HG03060 (cell line): ENCODE measurements around the gene JAZF1.

Source experiments
- ATAC-seq: cut with Tn5 transposase; IDR thresholded peaks from one replicate; pipeline ENCODE4 v1.9.1; 2021; ENCODE audit warnings: low read depth, moderate number of reproducible peaks; ENCODE audit not compliant: unreplicated experiment

JAZF1 gene

DNA sequence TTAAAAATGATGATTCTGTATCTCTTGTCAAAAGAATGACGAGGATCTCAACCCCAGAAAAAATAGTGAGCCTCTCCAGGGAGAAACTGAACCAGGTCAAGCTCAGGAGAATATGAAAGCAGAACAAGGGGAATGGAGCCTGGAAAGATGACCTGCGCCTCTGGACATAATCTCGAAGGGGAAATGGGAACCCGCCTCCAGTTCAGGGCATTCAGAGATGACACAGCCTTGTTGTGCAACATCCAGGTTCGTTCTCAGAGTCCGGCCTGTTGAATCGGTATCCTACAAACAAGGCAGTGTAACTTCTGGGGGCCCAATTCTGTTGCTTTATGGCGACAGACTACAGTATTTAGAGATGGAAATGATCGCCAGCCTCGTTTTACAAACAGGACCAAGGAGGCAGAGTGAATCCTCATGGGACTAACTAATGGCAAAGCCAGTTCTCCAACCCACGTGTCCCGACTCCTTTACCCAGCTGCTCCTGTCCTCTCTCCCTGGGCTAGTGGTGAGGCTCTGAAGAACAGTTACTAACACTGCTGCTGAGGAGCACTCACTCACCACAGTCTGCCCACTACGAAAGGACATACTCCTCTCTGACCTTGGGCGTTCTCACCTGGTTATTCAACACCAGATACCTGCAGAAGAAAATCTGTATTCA is 67.6 kb downstream of the JAZF1 start:
- no peak for ATAC-seq

DNA sequence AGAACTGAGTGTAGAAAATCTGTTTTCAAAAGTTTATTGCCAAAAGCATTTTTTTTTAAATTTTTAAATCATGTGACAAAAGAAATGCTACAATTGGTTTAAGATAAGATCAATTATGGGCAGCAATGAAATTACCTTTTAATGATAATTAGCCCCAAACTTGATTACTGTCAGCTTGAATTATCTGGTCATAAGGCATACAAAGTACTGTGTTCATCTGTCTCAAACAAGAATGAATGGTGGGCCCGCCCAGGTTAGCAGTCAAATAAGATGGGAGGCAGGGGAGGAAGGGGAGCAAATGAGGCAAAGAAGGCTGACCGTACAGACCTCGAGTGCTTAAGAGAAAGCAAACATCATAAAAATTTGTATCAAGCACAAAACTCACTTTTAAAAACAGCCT is 68.1 kb downstream of the JAZF1 start:
- ATAC-seq = no peak

DNA sequence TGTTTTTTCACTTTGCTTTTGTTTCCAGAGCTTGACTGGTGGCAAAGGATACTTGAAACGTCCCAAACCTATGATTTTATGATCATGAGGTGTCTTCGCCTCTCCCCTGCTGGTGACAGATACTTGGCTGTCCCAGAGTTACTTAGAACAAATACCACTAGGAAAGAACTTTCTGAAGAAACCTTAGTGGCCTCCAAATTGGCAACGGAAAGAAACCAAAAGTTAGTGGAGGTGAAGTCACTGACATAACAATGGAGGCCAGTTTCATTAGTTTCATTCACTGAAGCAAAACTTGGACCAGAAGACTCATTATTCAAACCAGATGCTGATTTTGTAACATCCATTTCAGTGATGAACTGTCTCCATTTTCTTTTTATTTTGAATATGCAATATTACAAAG is 68.6 kb downstream of the JAZF1 start:
- no peak for ATAC-seq

DNA sequence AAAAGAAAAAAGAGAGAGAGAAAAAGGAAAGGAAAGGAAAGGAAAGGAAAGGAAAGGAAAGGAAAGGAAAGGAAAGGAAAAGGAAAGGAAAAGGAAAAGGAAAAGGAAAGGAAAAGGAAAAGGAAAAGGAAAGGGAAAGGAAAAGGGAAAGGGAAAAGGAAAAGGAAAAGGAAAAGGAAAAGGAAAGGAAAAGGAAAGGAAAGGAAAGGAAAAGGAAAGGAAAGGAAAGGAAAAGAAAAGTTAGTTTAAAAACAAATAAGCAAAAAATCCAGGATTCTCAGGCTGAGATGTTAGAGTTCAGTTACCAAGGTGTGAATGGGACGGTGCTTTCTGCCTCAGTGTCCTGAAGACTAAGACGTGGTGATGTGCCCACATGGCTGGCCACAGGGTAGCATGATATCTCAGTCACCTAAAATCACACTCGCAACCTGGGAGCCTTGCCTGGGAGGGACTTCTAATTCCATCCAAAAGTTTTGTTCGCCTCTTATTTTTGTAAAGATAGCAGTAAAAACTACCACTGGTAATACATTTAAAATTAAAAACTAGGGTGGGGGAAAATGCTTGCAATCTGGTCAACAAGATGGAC is 70.1 kb downstream of the JAZF1 start:
- no peak for ATAC-seq

DNA sequence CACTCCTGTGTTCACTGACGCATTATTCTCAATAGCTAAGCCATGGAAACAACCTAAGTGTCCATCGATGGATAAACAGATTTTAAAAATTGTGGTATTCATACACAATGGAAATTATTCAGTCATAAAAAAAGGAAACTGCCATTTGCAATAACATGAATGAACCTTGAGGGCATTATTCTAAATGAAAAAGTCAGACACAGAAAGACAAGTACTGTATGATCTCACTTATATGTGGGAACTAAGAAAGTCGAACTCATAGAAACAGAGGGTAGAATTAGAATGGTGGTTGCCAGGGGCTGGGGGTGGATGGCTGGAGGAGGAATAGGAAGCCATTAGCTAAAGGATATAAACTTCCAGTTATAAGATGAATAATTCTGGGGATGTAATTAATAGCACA is 71.8 kb downstream of the JAZF1 start:
- no peak for ATAC-seq

DNA sequence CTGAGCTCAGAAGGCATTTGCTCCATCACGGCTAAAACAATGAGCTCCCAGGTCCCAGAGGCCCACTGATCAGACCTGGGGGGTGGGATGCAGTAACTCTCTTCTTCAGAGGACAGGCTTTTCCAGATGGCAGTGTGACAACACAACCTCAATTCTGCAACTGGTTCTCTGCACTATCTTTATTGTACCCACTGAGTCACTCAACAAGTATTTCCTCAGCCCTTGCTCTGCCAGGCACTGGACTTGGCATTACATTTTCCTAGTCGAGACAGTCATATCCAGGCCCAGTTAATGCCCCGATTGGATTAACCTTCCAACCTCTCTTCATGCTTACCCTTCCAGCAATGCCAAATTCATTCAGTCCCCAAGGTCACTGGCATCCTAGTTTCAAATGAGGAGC is 72.6 kb downstream of the JAZF1 start:
- no peak for ATAC-seq

DNA sequence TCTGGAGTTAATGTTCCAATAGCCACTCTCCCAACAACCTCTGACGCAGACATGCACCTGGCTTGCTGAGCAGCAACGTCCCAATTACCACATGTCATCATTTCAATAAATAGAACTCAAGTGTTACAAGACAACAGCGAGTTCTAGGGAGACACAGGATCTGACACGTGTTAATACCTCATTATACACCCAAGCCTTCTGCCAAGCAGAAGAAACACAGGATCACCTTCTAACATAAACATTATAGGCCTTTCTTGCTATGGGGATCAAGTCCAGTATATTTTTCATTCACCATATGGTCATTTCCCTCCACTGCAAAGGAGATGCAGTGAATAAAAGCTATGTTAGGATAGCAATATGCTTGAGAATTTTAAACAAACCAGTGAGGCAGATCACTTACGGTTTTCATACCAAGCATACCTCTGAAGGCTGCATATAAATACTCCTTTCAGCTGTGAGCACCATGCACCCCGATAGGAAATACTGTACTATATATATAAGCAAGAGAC is 74.2 kb downstream of the JAZF1 start:
- ATAC-seq = no peak

DNA sequence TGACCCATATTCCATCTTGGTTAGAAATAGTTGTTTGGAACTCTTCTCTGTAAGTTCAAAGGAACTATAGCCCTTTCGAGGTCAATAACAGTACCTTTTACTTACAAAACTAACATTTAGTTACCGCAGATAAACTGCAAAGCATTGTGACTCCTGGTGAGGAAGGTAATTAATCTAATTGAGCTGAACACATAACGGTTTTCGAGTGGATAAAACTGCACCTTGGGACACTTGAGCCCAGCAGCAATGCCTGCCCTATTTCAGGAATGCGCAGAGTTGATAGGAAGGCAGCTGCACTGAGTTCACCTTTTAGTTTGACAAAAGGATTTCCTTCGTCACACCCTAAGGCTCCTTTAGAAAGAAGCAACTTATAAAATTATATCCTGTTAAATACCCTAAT is 75.4 kb downstream of the JAZF1 start:
- no peak for ATAC-seq

DNA sequence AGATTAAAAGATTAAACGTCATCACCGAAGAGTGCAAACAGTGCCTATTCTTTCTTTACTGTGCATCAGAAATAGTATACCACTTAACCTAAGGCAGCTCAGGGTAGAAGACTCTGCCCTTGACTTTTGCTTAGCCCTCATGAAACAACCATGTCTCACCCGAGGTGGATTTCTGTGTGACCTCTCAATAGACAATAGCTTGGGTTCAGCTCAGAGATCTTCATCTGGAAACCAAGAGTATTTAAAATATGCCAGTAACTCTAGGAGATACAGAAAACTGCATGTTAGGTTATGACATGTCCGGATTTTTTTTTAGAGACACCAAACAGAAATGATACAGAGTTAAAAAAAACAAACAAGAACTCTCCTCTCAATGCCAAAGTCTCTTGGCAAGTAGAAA is 75.8 kb downstream of the JAZF1 start:
- ATAC-seq = no peak

DNA sequence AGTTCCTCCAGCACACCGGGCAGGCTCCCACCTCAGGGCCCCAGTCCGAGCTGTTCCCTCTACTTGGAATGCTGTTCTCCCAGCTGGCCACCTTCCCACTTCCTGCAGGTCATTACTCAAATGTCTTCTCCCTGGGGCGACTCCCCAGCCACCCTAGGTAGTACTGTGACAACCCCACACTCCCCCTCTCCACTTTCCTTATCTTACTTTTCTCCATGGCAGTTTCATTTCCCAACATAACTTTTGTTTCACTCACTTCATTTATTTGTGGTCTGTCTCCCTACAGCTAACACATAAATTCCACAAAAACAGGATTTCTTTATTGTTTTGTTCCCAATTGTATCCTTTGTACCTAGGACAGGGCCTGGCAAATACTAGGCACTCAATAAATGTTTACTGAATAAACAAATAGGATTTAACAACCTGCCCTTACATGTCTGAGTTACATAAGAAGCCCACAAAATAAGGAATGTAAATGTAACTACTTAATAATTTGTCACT is 76.5 kb downstream of the JAZF1 start:
- no peak for ATAC-seq

DNA sequence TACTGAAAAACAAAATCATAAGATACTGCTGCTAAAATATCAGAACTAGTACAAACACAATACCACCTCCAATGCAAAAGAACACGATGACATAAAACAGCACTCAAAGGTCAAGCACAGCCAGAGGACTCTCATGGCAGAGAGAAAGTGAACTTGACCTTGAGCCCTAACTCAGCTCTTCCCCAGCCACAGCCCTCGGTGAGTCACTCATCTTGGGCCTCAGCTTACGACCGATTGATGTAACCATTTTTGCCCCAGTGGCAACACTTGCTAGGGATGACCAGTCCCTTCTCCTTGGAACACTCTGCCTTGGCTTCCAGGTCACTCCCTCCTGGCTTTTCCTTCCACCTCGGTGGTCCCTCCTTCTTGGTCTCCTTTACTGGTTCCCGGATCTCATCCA is 77.8 kb downstream of the JAZF1 start:
- ATAC-seq = no peak

DNA sequence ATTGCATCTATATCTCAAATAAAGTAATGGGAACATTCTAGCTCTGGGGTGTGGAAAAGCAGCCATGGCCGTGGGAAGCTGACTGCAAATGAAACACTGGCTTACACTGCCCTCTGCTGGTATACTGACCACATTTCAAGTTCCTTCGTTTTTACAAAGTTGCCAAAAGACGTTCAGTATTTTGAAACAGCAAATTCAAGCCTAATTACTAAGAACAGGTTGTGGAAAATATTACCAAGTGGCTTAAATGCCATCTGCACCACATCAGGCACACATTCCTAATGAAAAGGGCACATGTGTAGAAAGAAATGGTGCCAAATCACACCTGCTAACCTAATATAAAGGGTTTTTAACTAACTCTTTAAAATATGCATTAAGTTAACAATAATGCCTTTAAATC is 83.9 kb downstream of the JAZF1 start:
- no peak for ATAC-seq

DNA sequence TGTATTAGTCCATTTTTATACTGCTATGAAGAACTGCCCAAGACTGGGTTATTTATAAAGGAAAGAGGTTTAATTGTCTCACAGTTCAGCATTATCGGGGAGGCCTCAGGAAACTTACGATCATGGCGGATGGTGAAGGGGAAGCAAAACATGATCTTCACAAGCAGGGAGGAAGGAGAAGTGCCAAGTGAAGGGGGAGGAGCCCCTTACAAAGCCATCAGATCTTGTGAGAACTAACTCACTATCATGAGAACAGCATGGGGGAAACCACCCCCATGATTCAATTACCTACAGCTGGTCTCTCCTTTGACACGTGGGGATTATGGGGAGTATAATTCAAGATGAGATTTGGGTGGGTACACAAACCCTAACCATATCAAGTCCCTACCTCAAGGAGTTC is 85.4 kb downstream of the JAZF1 start:
- no peak for ATAC-seq

DNA sequence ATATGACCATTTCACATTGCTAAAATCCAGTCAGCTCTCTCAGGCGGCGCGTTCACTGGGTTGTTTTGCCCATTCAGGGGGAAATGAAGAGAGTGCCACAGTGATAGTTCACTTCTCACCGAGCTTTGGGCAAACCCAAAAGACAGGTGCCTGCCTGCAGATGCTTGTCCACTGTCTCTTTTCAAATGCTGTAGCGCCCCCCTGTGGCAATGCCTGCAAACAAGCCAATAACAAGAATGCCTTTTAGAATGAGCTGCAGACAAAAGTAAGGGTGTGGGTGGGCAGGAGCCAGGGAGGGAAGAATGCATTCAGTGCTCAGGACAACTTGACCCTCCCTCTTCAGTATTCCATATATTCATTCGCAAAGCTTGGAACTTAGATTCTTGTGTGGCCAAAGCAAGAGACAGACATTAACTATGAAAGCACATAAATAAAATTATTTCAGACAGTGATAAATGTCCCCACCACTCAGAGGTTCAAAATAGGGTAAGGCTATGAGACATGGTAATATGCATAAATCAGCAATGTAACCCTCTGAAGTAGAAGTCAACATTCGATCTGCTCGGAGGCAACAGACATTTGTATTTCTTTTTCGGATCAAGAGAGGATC is 86.9 kb downstream of the JAZF1 start:
- no peak for ATAC-seq

DNA sequence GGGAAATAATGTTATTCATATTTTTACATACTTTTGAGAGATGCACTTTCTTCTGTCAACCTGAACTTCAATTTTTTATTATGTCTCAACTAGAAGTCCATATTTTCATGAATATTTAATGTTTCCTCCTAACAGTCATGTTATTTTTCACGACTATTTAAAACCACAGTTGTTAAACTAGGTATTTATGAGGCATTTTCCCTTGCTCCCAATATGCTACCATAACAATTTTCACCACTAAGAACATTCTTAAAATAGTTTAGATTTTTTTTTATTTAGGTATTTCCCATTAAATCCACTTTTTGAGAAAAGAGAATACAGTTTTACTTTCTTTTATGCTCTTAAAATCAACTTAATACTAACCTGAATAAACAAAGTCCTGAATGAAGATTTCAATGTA is 89.4 kb downstream of the JAZF1 start:
- no peak for ATAC-seq

DNA sequence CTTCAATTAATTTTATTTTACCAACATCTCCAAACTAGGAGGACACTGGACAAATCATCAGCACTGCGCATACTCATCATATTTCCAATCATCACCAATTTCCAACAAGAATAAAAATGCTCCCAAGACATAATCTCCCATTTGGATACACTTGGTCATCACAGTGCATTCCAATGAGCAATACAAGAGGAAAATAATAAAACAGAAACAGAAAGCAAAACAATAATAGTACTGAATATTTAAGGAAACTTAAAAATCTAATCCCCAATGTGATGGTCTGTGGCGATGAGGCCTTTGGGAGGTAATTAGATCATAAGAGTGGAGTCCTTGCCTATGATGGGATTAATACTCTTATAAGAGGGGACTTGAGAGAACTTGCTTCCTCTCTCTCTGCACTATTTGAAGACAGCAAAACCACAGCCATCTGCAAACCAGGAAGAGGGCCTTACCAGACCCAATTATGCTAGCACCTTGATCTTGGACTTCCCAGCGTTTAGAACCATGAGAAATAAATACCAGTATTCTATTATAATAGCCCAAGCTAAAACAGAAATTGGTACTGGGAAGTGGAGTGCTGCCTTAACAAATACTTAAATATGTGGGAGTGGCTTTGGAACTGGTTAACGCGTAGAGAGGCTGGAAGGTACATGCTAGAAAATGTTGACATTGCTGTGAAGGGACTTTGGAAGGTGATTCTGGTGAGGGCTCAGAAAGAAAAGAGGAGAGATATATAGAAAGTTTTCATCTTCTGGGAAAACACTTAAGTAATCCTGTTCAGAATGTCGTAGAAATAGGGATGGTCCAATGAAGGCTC is 91.5 kb downstream of the JAZF1 start:
- ATAC-seq = no peak

DNA sequence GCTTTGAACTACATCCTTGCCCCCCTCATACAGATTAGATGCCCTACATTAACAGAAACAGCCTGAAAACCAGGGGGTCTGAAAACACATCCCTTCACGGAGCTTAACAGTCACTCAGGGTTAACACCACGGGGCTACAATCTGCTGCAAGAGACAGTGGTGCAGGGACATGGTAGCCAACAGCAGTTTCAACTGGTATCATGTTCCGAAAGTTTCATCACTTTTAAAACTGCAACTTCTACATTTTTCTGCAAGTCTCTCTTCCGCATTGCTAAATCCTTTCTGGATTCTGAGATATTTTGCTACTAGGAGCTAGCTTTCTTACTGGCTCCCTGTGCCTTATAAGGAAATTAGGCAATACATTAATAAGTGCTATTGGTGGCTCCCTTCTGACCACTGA is 92.6 kb downstream of the JAZF1 start:
- no peak for ATAC-seq

DNA sequence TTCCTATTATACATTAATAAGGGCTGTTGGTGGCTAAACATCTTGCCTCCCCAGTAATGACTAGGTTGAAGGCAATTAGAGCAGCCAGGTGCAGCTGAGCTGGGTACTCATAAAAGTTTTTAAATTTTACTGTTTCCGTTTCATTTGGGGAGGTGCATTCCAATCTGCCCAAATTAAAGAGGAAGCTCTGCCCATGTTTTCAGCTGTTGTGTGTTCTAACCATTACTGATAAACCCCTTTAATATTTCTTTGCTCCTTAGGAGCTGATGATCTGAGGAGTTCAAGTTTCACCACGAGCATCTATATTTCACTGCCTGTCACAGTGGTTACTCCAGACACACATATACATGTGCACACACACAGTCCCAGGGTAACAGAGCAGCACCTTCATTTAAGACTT is 94.4 kb downstream of the JAZF1 start:
- no peak for ATAC-seq

DNA sequence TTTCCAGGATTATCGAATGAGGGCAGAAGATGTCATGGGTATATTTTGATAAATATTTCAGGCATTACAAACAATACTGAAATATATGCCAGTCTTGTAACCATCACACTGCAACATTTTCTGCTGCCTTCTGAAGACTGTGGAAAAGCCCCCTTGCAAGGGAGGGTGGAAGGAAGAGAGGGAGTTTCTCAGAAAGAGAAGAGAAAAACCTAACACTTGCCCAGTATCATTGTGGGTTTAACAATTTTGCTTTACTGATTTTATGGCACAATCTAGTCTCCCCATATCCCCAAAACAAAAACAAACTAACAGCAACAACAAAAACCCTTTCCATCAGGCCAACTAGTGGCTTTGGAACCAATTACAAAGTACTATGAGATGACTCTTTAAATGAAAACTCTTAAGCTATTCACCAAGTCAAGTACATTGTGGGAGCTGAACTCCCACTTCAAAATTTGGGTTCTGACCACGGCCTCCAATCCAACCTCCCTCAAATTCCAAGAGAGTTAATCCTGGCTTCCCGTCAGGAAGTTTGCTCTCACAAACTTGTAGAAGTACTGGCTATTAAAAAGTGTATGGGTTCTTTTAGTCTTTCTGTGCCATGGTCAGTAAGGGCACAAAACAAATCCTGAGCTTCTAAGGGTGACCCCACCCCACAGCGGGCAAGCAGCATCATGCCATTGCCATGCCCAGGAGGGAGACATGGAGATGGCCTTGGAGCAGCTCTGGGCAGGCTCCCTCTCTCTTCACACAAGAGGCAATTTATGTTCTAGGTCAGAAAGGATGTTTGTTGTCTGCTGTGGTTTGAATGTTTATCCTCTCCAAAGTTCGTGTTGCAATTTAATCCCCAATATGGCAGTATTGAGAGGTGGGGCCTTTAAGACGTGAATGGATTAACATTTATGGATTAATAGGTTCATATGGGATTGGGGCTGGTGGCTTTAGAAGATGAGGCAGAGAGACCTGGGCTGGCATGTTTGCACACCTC is 96.3 kb downstream of the JAZF1 start:
- ATAC-seq = no peak
